CD4-positive, alpha-beta T cell treated with Interleukin-6 at 100 ng/mL for 8 hours (primary cell): ENCODE data around the gene HSPA4L.

Experiments used
- DNase-seq: peaks from one replicate; pipeline ENCODE4 v3.0.0-alpha.2; 2020; ENCODE audit warnings: mixed read lengths, low spot score

The HSPA4L gene

GRCh38 chr4:127782275-127783025, at the start of gene HSPA4L:
Gene HSPA4L (plus strand): TSS chr4:127782322. CDS start chr4:127782551, 229 bp downstream.
- DNase-seq = no peak

DNA sequence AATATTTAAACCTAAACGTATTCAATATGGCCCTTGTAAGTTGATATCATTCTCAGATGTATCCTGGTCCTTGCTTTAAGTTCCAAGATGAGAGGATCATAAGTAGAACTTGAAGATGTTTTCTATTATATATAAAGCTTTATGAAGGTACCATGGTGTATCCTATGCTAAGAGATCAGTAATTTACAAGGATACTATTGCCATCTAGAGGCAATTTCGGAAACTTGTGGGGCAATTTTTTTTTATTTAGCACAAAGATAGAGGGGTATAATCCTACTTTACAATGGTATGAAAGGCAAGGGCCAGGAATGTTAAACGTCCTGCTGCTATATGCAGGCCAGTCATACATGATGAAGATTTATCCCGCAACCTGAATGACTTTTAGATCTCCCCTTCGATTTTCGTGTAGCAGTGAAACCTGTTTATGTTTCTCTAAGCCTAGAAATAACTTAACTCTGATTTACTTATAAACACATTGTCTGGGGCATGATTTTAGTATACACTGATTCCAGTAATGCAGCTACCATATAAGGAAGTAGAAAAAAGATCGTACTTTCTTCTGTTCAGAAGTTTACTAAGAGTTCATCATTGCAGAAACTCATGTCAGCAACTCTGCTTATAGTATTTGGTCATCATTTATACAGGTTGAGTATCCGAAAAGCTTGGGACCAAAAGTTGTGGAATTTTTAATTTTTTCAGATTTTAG, 49.3 kb upstream of the HSPA4L start:
- no peak for DNase-seq

DNA sequence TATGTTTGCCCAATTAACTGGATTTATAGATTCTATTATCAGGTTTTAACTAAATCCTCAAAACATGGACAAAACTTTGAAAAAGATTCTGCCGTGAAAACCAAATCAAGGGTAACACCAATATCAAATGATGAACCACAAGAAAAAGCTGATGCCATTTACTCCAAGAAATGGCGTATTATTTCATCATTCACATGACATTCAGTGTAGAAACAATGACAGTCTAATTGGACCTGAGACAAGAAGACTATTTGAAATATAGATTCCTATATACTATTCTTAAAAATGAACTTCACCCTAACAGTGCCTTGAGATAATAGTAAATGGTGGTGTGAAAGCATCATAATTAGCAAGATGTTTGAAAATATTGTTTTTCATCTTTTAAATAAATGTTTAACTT, 47.1 kb upstream of the HSPA4L start:
- DNase-seq = no peak

- DNase-seq = no peak
These were observed 44.8 kb upstream of the HSPA4L start for GRCh38 chr4:127737295-127737694.

DNA sequence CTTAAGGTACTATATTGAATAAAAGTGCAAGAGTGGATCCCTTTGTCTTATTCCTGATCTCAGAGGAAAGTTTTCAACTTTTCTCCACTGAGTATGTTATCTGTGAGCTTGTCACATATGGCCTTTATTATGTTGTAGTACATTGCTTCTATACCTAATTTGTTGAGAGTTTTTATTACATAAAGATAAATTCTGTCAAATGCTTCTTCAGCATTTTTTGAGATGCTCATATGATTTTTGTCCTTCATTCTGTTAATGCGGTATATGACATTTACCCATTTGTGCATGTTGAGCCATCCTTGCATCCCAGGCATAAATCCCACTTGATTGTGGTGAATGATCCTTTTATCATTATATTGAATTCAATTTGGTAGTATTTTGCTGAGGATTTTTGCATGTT, 40.9 kb upstream of the HSPA4L start:
- DNase-seq = no peak

GRCh38 chr4:127747883-127748282, 34.2 kb upstream of the HSPA4L start:
- no peak for DNase-seq

DNA sequence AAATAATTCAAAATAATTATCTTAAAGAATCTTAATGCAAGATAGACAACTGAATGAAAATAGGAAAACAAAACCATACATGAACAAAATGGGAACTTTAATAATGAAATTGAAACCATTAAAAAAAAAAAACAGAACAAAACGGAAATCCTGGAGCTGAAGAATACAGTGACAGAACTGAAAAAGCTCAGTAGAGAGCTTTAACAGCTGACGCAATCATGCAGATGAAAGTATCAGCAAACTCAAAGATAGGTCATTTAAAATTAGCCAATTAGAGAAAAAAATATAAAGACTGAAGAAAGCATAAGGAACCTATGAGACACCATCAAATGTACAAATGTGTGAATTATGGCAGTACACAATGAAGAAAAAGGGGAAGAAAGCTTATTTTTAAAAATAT, 33.2 kb upstream of the HSPA4L start:
- no peak for DNase-seq

- DNase-seq = no peak
These were observed 25.2 kb upstream of the HSPA4L start for GRCh38 chr4:127756906-127757305.

GRCh38 chr4:127759228-127759820, 22.8 kb upstream of the HSPA4L start:
- no peak for DNase-seq

GRCh38 chr4:127759893-127760292, 22.2 kb upstream of the HSPA4L start:
- no peak for DNase-seq

GRCh38 chr4:127771535-127772275, 10.4 kb upstream of the HSPA4L start:
- DNase-seq = no peak

- no peak for DNase-seq
These were observed 9.1 kb upstream of the HSPA4L start for GRCh38 chr4:127772769-127773671.

DNA sequence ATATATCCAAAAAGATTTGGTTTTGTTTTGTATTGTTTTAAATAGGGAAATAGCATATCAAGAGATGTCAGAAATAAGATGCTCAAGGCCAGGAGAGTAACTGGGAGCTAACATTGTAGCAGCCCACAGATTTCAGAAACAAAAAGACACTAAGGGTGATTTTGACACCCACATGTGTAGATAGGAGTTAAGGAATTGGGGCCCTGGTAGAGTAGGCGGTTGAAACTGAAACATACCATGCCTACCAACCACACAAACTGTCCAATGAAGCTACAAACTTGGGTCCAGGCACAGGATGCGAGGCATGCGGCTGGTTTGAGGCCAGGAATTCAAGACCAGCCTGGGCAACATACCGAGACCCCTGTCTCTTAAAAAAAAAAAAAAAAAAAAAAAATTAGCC, 6.3 kb upstream of the HSPA4L start:
- no peak for DNase-seq

GRCh38 chr4:127776620-127777019, 5.5 kb upstream of the HSPA4L start:
- no peak for DNase-seq

- no peak for DNase-seq
These were observed 4.6 kb upstream of the HSPA4L start for GRCh38 chr4:127777487-127777886.

GRCh38 chr4:127778102-127778501, 4.0 kb upstream of the HSPA4L start:
- no peak for DNase-seq

DNA sequence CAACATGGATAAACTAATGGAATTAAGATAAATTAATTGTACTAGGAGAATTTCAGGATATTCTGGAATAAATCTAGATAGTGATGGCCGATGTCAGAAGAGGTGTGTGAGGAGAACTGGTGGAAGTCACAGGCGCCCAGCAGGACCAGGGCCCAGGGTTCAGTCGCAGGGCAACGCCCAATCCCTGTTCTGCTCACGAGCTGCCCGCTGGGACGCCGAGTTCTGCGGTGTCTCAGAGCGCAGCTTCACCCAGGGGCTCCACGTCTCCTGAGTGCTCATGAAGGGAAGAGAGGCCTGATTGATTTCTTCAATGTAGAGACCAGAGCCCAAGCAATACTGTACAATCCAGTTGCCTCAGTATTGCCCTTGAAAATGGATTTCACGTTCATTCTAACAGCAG, 1.5 kb upstream of the HSPA4L start:
- DNase-seq = no peak

DNA sequence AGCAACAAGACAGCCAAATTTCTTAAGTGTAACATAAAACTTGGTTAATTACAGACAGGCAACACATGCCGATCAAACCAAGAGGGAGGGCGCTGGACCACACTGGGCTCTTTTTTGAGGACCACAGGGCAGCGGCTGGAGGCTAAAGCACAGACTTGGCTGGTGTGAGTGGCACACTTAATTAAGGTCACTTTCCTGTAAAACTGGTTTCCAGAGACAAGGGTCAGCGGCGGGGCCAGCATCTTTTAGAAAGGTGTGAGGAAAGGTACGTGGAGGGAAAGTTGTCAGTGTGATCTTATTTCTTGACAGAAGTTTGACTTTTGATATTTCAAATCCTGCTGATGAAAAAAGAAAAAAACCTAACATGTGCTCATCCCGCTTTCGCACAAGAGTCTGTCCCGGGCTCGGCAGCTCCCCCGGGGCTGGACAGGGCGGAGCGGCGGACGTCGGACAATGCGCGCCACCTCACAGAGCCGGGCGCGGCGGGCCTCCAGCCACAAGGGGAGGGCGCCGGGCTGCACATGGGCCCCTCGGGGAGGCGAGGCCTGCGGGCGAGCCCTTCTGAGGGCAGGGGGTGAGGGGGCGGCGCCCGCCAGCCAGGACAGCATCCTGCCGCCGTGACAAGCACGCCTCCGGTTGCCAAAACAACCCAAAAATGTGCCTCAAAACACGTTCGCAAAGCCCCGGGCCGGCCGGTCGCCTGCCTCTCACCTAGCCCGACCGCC, 660 bp upstream of the HSPA4L start:
- no peak for DNase-seq

DNA sequence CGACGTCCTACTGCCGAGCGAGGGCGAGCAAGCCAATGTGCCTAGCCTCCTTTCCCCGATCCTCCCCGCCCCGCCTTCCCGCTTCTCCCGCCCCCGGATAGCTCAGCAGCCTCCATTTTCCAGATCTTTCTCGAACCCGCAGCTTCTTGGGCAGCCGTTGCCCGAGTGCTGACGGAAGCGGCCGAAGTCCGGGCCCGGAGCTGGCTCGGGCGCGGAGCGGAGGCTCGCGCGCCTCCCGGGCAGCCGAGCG, 172 bp upstream of the HSPA4L start:
- DNase-seq = peak; percentile 13

DNA sequence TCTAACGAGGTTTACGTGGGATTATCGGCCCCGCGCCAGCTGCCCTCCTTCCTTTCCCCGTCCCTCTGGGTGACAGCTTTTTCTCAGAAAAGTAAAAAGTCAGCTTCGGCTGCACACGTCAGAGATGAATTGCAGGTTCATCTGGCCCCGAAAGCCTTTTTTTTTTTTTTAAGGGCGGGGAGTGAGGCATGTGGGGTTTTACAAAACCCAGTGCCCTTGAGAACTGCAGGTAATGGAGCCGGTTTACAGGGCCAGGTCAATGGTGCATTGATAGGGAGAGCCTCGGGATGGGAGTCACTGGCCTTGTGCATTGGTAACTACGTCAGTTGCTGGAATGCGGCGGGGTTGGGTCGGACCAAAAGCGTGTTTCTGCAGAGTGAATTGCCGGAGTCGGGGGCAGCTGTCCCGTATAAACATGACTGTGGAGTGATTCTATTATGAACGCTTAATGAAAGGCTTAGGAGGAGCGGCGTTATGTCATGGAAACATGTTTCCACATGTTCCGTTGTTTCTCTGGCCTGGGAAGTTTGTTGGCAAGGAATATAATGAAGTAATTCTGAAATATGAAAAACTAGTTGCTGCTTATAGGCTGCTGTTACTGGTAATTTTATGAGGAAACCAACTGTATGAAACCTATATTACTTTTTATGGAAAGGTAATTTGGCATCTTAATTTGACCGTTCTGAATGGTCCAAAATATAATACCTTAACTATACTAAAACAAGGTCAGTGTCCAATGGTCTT, 1.1 kb downstream of the HSPA4L start:
- DNase-seq = no peak
